ENCODE results near the gene L3MBTL1. TPM values are rescaled to one million over a fixed set of nuclear protein-coding genes. Genes with fewer than 3 reads are reported as not detected.

The L3MBTL1 gene
- total and polyA plus RNA-seq, 2 donors (not counting 3 experiments of a cell fraction or from before 2014, with no cell fraction given), result 5.2 to 8.2 TPM

- H3K79me2 ChIP-seq (ENCODE audit: control insufficient read depth, insufficient read depth, low read length), result no peaks in the 10 kb centered on the region
- no TSS peak for BruUV-seq (replicated peaks)
- H3K9me3 ChIP-seq (replicated peaks; ENCODE audit: control insufficient read depth, insufficient read depth, low read length), result no peaks in the 10 kb centered on the region
- CTCF ChIA-PET, result no interaction called here
- no peak overlapping the region for H3K27ac ChIP-seq (ENCODE audit: insufficient read depth, low read depth, low read length)
- H3K9ac ChIP-seq (replicated peaks; ENCODE audit: extremely low read depth, insufficient read depth, low read length), result no peak overlapping the region
- intact Hi-C loops (cut with micrococcal nuclease), result no loop called here
- H4K20me1 ChIP-seq (replicated peaks; ENCODE audit: control insufficient read depth, extremely low read depth, insufficient read depth, low read length), result no peaks in the 10 kb centered on the region
- no peak overlapping the region for H3K4me3 ChIP-seq (replicated peaks in 1 of 3; ENCODE audit: insufficient read depth in 1 of 3, low read depth in 1 of 3, low read length in 3 of 3)
- no peaks in the 10 kb centered on the region for H3K9me1 ChIP-seq (replicated peaks; ENCODE audit: control insufficient read depth, extremely low read depth, insufficient read depth, low read length)
- dilution Hi-C loops (cut with MboI; ENCODE audit: extremely low pct_ligation_motif_present, low sequenced_read_pairs), result no loop called here
- FAIRE-seq (no peak), DNase-seq (ENCODE audit: low read depth, low spot score) (no peak)
- H3K4me2 ChIP-seq (ENCODE audit: insufficient read depth, low read length), result no peak overlapping the region
- no peak overlapping the region for H2AFZ ChIP-seq (ENCODE audit: low read depth, low read length)
- H3K36me3 ChIP-seq (ENCODE audit: control insufficient read depth in 2 of 2, extremely low read depth in 1 of 2, insufficient read depth in 2 of 2, low read length in 2 of 2), result no peaks in the 10 kb centered on the region
- POLR2A ChIA-PET, result no interaction called here
- no peak for TF ChIP-seq POLR2AphosphoS5 (IDR thresholded peaks at IDR 0.05; ENCODE audit: insufficient read depth, low read depth, low read length)
- TF ChIP-seq CTCF (IDR thresholded peaks at IDR 0.05; ENCODE audit: extremely low read depth in 1 of 2, insufficient read depth in 1 of 2, low read depth in 1 of 2, low read length in 2 of 2), result no peak
- no peak for TF ChIP-seq EZH2 (IDR thresholded peaks at IDR 0.05; ENCODE audit: borderline replicate concordance, low read depth, low read length, severe bottlenecking)
- no peak for TF ChIP-seq MYC (IDR thresholded peaks at IDR 0.05; ENCODE audit: low read depth, low read length)
- no peak for TF ChIP-seq JUN (IDR thresholded peaks at IDR 0.05; ENCODE audit: borderline replicate concordance, insufficient read depth, insufficient read length, low read depth)
- TF ChIP-seq MAX (IDR thresholded peaks at IDR 0.05; ENCODE audit: insufficient read depth, insufficient read length), result no peak
- no peak for TF ChIP-seq POLR2A (IDR thresholded peaks at IDR 0.05; ENCODE audit: low read depth, low read length)
- TF ChIP-seq GATA2 (IDR thresholded peaks at IDR 0.05; ENCODE audit: insufficient read depth, insufficient read length, low read depth, low read length), result no peak
- TF ChIP-seq FOS (IDR thresholded peaks at IDR 0.05; ENCODE audit: borderline replicate concordance, insufficient read depth, low read length), result no peak
- H3K27me3 ChIP-seq (ENCODE audit: control insufficient read depth in 2 of 2, insufficient read depth in 2 of 2, low read length in 2 of 2), result no peaks in the 10 kb centered on the region
- H3K4me1 ChIP-seq (ENCODE audit: control insufficient read depth, extremely low read depth, insufficient read depth, low read length), result no peaks in the 10 kb centered on the region
Measured at GRCh38 chr20:43567477-43567876, 60.0 kb downstream of the L3MBTL1 start.
